ENCODE data around the gene PDAP1. TPM values are rescaled to one million over a fixed set of nuclear protein-coding genes. Genes with fewer than 3 reads are reported as not detected.

PDAP1 gene
- total and polyA plus RNA-seq, 2 of the 13 experiments (the other 11 are each of a cell fraction or from before 2014, with no cell fraction given) = 13.0 to 100 TPM

GRCh38 chr7:99438573-99439480 is 30.4 kb upstream of the PDAP1 start, which contains the start of the genes CPSF4 and PTCD1 (continued):
- TF ChIP-seq MYPOP (CRISPR knock-in tag; IDR thresholded peaks at IDR 0.05) = peak; percentile 82; the same call in 1 of the 2 replicates
- peak; percentile 84; the same call in 1 of the 2 replicates for TF ChIP-seq HDAC1 (CRISPR knock-in tag; IDR thresholded peaks at IDR 0.05)
- peak in 1 of 2 experiments; percentile 72; a peak in 1 of 4 replicates for TF ChIP-seq ATF4 (CRISPR knock-in tag; IDR thresholded peaks at IDR 0.05)
- no peak for TF ChIP-seq ZNF572 (CRISPR knock-in tag; IDR thresholded peaks at IDR 0.05)
- TF ChIP-seq ZNF646 (CRISPR knock-in tag; IDR thresholded peaks at IDR 0.05) = no peak
- TF ChIP-seq TCF12 (IDR thresholded peaks at IDR 0.05) = no peak
- peak; percentile 93 for TF ChIP-seq TCF12 (CRISPR knock-in tag; IDR thresholded peaks at IDR 0.05)
- TF ChIP-seq NR2C2 (CRISPR knock-in tag; IDR thresholded peaks at IDR 0.05; ENCODE audit: borderline replicate concordance) = peak; percentile 82
- peak; percentile 86 for TF ChIP-seq ZNF138 (CRISPR knock-in tag; IDR thresholded peaks at IDR 0.05; ENCODE audit: low read depth)
- no peak for TF ChIP-seq ZBTB14 (CRISPR knock-in tag; IDR thresholded peaks at IDR 0.05)
- TF ChIP-seq ZMYM4 (CRISPR knock-in tag; IDR thresholded peaks at IDR 0.05) = peak; percentile 50
- peak; percentile 79 for TF ChIP-seq ZNF704 (CRISPR knock-in tag; IDR thresholded peaks at IDR 0.05; ENCODE audit: borderline replicate concordance)
- peak; percentile 90 for TF ChIP-seq ZNF556 (CRISPR knock-in tag; IDR thresholded peaks at IDR 0.05; ENCODE audit: borderline replicate concordance)
- TF ChIP-seq ETS1 (CRISPR knock-in tag; IDR thresholded peaks at IDR 0.05) = no peak
- TF ChIP-seq ZFYVE20 (CRISPR knock-in tag; IDR thresholded peaks at IDR 0.05; ENCODE audit: borderline replicate concordance, low read depth) = no peak
